Measurements from ENCODE around the gene DDX10.

Gene DDX10

GRCh38 chr11:108680271-108680670 is 15.4 kb downstream of the DDX10 start:
- H3K27ac Mint-ChIP-seq = no peak overlapping the region
- H3K4me1 Mint-ChIP-seq = peaks cover 13% of the 10 kb centered on the region
- no peaks in the 10 kb centered on the region for H3K27me3 Mint-ChIP-seq
- H3K4me3 Mint-ChIP-seq = no peak overlapping the region
- DNase-seq (no peak), ATAC-seq (no peak)
- no peaks in the 10 kb centered on the region for H3K9me3 Mint-ChIP-seq

GRCh38 chr11:108685419-108686130 is 20.7 kb downstream of the DDX10 start:
- no peak overlapping the region for H3K4me3 Mint-ChIP-seq
- H3K4me1 Mint-ChIP-seq = peaks cover 13% of the 10 kb centered on the region
- H3K27ac Mint-ChIP-seq = no peak overlapping the region
- DNase-seq = no peak
- H3K27me3 Mint-ChIP-seq = no peaks in the 10 kb centered on the region
- no peak for ATAC-seq
- H3K9me3 Mint-ChIP-seq = no peaks in the 10 kb centered on the region

DNA sequence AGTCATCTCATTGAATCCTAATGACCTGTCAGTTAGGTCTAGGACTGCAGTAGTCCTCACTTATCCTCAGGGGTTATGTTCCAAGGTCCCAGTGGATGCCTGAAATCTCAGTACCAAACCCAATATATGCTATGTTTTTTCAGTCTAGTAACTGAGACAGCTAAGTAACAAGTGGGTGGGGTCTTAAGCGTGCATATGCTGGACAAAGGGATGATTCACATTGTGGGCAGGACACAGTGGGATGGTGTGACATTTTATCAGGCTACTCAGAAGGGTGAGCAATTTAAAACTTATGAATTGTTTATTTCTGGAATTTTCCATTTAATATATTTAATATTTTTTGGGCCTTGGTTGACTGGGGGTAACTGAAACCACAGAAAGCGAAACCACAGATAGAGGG is 29.0 kb downstream of the DDX10 start:
- Mint-ChIP-seq H3K4me3 (no peak overlapping the region), H3K4me1 (no peaks in the 10 kb centered on the region), H3K27me3 (no peaks in the 10 kb centered on the region), H3K9me3 (no peaks in the 10 kb centered on the region), H3K27ac (no peak overlapping the region)
- ATAC-seq = peak; percentile 58
- no peak for DNase-seq

DNA sequence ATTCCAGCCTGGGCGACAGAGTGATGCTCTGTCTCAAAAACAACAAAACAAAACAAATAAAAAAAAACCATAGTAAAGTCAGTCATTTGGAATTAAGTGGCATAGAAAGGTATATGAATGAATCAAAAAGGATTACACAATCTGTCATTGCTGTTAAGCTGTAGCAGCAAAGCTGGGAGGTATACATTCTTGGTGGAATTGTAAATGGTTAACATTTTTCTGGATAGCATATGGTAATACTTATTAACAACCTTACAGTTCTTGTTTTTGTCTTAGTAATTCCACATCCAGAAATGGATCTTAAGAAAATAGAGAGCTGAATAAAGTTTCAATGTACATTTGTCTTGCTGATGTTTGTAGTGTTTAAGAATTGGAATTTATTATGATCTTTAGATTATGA is 30.0 kb downstream of the DDX10 start:
- Mint-ChIP-seq H3K27ac (peak overlapping the region in 1 of 2 donors; percentile 78), H3K4me3 (no peak overlapping the region), H3K9me3 (no peaks in the 10 kb centered on the region), H3K27me3 (no peaks in the 10 kb centered on the region), H3K4me1 (no peaks in the 10 kb centered on the region)
- ATAC-seq = no peak
- no peak for DNase-seq

DNA sequence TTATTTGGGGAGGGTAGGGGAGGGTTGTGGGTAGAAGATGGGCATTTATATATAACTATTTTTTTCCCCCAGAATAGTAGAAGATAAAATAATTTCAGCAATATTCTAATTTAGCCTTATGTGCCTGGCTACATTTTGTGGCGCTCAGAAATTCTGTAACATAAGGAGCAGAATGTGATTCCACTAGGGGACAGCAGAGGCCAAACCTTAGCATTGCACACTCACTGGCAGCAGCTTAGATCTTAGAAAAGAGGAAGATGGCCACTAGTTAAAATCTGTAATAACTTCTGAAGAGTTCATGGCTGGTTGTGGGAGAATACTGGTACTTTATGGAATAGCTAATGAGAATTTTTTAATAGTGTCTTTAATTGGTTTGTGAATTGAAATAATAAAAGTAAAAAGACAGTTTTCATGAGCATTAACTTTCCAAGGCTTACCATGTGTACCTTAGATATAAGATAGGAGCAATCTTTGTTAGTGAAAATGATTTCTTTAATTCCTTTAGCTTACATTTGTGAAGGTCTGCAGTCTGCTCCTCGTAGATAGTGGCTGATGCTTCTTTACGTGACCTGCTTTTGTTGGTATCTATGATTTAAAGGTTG is 33.1 kb downstream of the DDX10 start:
- peak; percentile 13 to 47 for DNase-seq
- H3K27ac Mint-ChIP-seq = no peak overlapping the region
- H3K9me3 Mint-ChIP-seq = no peaks in the 10 kb centered on the region
- H3K4me3 Mint-ChIP-seq = no peak overlapping the region
- no peaks in the 10 kb centered on the region for H3K27me3 Mint-ChIP-seq
- peak; percentile 88 for ATAC-seq
- H3K4me1 Mint-ChIP-seq = no peaks in the 10 kb centered on the region

DNA sequence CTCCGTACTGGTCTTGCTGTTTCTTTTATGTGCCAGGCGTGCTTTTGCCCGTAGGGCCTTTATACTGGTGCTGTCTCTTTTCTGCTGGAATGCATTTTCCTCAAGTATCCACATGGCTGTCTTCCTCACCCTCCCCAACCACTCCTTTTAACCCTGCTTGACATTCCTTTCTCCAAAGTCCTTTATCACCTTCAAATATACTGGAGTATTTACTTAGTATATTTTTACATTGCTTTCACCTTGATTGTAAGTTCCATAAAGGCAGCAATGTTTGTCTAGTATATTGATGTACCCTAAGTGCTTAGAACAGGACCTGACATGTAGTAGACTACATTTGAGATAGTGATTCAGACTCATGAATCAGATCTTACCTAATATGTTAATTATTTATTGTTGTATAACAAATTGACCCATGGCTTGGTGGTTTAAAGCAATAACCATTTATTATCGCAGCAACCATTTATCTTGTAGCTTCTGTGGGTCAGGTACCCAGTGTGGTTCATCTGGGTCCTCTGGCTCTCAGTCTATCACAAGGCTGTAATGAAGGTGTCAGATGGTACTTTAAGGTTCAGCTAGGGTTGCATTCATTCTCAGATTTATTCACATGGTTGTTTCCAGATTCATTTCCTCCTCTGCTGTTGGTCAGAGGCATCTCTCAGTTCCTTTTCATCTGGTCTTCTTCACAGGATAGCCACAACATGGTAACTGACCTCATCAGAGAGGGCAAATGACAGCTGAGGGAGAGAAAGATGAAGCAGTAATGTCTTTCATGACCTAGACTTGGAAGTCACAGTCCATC is 34.2 kb downstream of the DDX10 start:
- peak overlapping the region; percentile 50 to 89 for H3K27ac Mint-ChIP-seq
- DNase-seq = no peak
- H3K9me3 Mint-ChIP-seq = no peaks in the 10 kb centered on the region
- no peak overlapping the region for H3K4me3 Mint-ChIP-seq
- no peaks in the 10 kb centered on the region for H3K27me3 Mint-ChIP-seq
- no peaks in the 10 kb centered on the region for H3K4me1 Mint-ChIP-seq
- peak; percentile 56 for ATAC-seq

- Mint-ChIP-seq H3K27ac (no peak overlapping the region), H3K27me3 (no peaks in the 10 kb centered on the region), H3K4me3 (no peak overlapping the region), H3K4me1 (no peaks in the 10 kb centered on the region), H3K9me3 (peaks cover 3% of the 10 kb centered on the region in 2 donors)
- no peak for DNase-seq
- no peak for ATAC-seq
Measured at GRCh38 chr11:108703916-108704315, 39.0 kb downstream of the DDX10 start.

DNA sequence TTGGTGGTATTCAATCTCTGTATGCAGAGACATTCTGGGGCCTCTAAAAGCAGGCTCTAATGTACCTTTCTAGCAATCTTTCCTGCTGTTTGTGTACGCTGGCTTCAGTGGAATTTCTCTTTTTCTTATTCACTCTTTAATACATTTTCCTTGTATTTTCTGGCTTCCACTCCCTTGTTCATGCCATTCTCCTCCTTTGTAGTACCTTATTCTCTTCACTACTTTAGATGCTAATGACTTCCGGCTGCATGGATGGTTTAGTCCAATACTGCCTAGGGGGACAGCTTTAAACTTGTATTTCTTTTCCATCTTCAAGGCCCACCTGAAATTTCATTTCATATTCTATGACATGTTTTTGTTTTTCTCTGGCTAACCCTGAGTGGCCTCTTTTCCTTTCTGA is 40.2 kb downstream of the DDX10 start:
- no peaks in the 10 kb centered on the region for H3K27me3 Mint-ChIP-seq
- ATAC-seq = no peak
- H3K27ac Mint-ChIP-seq = no peak overlapping the region

GRCh38 chr11:108708173-108708572 is 43.3 kb downstream of the DDX10 start:
- Mint-ChIP-seq H3K27ac (no peak overlapping the region), H3K4me3 (no peak overlapping the region), H3K27me3 (no peaks in the 10 kb centered on the region), H3K4me1 (peaks cover 11% of the 10 kb centered on the region), H3K9me3 (peaks cover 10 to 13% of the 10 kb centered on the region in 2 donors)
- ATAC-seq = no peak
- DNase-seq = no peak

More for the DNA sequence above, 40.2 kb downstream of the DDX10 start:
- H3K4me3 Mint-ChIP-seq = no peak overlapping the region
- no peak for DNase-seq
- H3K4me1 Mint-ChIP-seq = no peaks in the 10 kb centered on the region
- peaks cover 10 to 13% of the 10 kb centered on the region in 2 donors for H3K9me3 Mint-ChIP-seq

DNA sequence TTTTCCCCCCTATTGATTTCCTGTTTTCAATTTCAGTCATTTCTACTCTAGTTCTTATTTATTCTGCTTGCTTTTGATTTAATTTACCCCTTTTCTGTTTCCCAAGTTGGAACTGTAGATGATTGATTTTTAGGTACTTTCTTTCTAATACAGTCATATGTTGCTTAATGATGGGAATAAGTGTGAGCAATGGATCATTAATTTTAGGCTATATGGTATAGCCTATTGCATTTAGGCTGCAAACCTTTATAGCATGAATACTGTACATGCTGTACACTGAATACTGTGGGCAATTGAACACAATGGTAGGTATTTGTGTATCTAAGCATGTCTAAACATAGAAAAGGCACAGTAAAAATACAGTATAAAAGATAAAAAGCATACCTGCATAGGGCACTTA is 44.9 kb downstream of the DDX10 start:
- H3K4me3 Mint-ChIP-seq = peak overlapping the region in 1 of 2 donors; percentile 21
- H3K27me3 Mint-ChIP-seq = no peaks in the 10 kb centered on the region
- no peak overlapping the region for H3K27ac Mint-ChIP-seq
- no peak for ATAC-seq
- DNase-seq = no peak
- peaks cover 10 to 13% of the 10 kb centered on the region in 2 donors for H3K9me3 Mint-ChIP-seq
- peaks cover 24% of the 10 kb centered on the region for H3K4me1 Mint-ChIP-seq

DNA sequence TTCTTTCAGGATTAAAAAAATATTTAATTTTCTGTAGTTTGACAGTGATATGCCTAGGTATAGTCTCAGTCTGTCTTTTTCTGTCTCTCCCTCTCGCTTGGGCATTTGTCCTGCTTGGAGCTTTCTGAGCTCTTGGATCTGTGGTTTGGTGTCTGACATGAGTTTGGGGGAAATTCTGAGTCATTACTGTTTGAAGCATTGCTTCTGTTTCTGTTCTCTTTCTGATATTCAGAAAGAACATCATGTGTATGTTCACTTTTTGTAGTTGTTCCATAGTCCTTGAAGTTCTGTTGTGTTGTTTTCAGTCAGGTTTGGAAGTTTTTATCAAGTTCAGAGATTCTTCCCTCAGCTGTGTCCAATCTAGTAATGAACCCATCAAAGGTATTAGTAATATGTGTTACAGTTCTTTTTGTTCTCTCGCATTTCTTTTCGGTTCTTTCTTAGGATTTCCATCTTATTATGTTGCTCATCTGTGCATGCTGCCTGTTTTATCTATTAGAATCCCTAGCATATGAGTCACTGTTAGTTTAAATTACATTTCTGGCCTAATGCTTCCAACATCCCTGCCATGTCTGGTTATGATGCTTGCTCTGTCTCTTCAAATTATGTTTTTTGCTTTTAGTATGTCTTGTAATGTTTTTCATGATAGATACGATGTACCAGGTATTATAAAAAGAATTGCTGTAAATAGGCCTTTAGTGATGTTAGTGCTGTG is 48.4 kb downstream of the DDX10 start:
- no peak for DNase-seq
- peak; percentile 52 for ATAC-seq
- peaks cover 24% of the 10 kb centered on the region for H3K4me1 Mint-ChIP-seq
- H3K4me3 Mint-ChIP-seq = peak overlapping the region; percentile 5 to 35
- H3K27me3 Mint-ChIP-seq = no peaks in the 10 kb centered on the region
- H3K27ac Mint-ChIP-seq = peak overlapping the region in 1 of 2 donors; percentile 32
- peaks cover 10 to 13% of the 10 kb centered on the region in 2 donors for H3K9me3 Mint-ChIP-seq

GRCh38 chr11:108715239-108715638 is 50.4 kb downstream of the DDX10 start:
- Mint-ChIP-seq H3K4me1 (peaks cover 24% of the 10 kb centered on the region), H3K4me3 (no peak overlapping the region), H3K27me3 (no peaks in the 10 kb centered on the region), H3K9me3 (no peaks in the 10 kb centered on the region), H3K27ac (no peak overlapping the region)
- no peak for ATAC-seq
- DNase-seq = no peak

DNA sequence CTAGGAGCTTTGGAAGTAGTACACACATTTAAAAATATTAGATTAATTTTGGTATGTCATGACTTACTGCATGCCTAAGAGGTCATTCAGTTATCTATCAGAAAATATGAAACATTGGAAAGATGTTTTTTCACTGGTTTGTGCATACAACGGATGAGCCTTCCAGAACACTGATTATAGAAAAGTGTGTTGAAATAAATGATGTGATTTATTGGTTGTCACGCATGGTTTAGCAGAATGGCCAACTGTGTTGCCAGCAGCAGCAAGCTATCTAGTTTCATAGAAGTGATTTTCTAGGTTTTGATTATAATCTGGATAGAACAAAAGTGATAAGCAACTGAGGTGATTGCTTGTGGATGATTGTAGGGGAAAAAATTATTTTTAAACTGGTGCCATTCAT is 53.6 kb downstream of the DDX10 start:
- Mint-ChIP-seq H3K4me3 (no peak overlapping the region), H3K27me3 (no peaks in the 10 kb centered on the region), H3K9me3 (no peaks in the 10 kb centered on the region), H3K4me1 (peaks cover 10% of the 10 kb centered on the region), H3K27ac (no peak overlapping the region)
- no peak for ATAC-seq
- no peak for DNase-seq

DNA sequence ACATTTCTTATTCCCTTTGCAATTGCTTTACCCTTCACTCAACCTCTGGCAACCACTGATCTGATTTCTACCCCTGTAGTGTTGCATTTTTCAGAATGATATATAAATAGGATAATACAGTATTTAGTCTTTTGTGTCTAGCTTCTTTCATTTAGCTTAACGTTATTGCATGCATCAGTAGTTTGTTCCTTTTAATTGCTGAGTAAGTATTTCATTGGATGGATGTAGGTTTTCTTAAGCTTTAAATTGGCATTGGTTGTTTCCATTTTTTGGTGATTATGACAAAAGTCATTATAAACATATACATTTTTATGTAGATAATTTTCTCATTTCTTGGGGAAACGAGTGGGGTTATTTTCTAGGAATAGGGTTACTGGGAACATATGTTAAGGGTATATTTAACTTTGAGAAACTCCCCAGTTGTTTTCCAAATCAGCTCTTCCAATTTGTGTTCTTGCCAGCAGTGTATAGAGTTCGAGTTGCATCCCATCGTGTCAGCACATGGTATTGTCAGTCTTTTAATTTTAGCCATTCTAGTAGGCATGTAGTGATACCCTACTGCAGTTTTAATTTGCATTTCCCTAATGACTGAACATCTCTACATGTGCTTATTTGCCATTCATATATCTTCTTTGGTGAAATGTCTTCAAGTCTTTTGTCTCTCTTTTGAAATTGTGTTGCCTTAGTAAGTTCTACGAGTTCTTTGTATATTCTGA is 60.3 kb downstream of the DDX10 start:
- ATAC-seq = no peak
- H3K9me3 Mint-ChIP-seq = peaks cover 4 to 7% of the 10 kb centered on the region in 2 donors
- no peak for DNase-seq
- no peak overlapping the region for H3K27ac Mint-ChIP-seq
- peaks cover 41% of the 10 kb centered on the region for H3K4me1 Mint-ChIP-seq
- H3K27me3 Mint-ChIP-seq = no peaks in the 10 kb centered on the region
- no peak overlapping the region for H3K4me3 Mint-ChIP-seq

Data from stimulated activated naive CD8-positive, alpha-beta T cell treated with anti-CD3 and anti-CD28 coated beads, Interleukin-15, amount 100 ng/mL, for 72 hours (primary cell).